Activated T-helper 2 cell treated with anti-CD3 and anti-CD28 coated beads, Interferon-gamma antibody, Interleukin-2, Interleukin-4, amounts not matched to agents 10 μg/mL and 5 μg/mL and 100 μg/mL, durations not matched to agents 14 hours and 24 hours and 36 hours (primary cell): ENCODE results near the gene LCE5A. TPM values are rescaled to one million over a fixed set of nuclear protein-coding genes. Genes with fewer than 3 reads are reported as not detected.
"Not testable (repeated sequence)": the region's sequence is repeated elsewhere in the genome, so short reads cannot be mapped to it uniquely, and the experiment has no call there.

ENCODE experiments used
- DNase-seq: peaks from one replicate; pipeline ENCODE4 v3.0.0; 2021; ENCODE audit warnings: low spot score
- H3K27ac Mint-ChIP-seq: one replicate; pipeline ENCODE4 v1.8.0; 2021; ENCODE audit warnings: mixed read lengths
- H3K27me3 Mint-ChIP-seq: one replicate; pipeline ENCODE4 v1.8.0; 2021; ENCODE audit warnings: low read depth, mixed read lengths
- H3K36me3 Mint-ChIP-seq: one replicate; pipeline ENCODE4 v1.8.0; 2021; ENCODE audit warnings: low read depth, mixed read lengths
- H3K4me1 Mint-ChIP-seq: one replicate; pipeline ENCODE4 v1.8.0; 2021; ENCODE audit warnings: low read depth, mixed read lengths
- H3K4me3 Mint-ChIP-seq: one replicate; pipeline ENCODE4 v1.8.0; 2021; ENCODE audit warnings: low read depth, mild to moderate bottlenecking, moderate library complexity, mixed read lengths
- H3K9me3 Mint-ChIP-seq: one replicate; pipeline ENCODE4 v1.8.0; 2021; ENCODE audit warnings: mixed read lengths
- intact Hi-C: fragments of 100-400 bp; cut with micrococcal nuclease; formaldehyde crosslinking; loops from one replicate; pipeline ENCODE4 v1.15.1; 2023
- total RNA-seq: library from RNA; stranded (reverse); gene quantifications from 2 replicates; pipeline ENCODE4 v1.2.3, GENCODE V29; 2022

LCE5A gene
- not detected in 2 replicates for total RNA-seq

GRCh38 chr1:152510503-152510902 is at the start of gene LCE5A:
Gene LCE5A (plus strand): TSS chr1:152510803. CDS start chr1:152511535, 732 bp downstream.
- Mint-ChIP-seq H3K27ac (no peak within 1 kb of the TSS), H3K9me3 (no peaks in the 10 kb centered on the region), H3K4me1 (no peaks in the 10 kb centered on the region), H3K27me3 (peaks cover 34% of the 10 kb centered on the region), H3K36me3 (no peaks in the 10 kb centered on the region), H3K4me3 (no peak within 1 kb of the TSS)
- intact Hi-C loops = no loop called here
- no peak for DNase-seq

DNA sequence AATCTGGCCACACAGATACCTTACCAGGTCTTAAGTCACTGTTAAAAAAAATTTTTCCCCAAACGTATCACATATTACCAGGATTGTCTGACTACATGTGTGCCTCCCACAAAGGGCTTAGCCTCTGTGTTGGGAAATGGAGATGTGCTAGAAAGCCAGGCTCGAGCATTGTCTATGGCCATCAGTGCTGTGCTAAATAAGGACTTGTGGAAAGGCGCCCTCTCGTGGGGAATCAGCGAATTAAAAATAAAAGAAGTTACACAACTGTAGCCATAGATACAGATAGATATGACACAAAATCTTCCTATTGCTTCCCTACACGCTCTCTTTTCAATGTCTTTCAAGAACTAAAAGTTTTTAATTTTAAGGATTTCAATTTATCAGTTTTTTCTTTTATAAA is 49.1 kb upstream of the LCE5A start:
- no peaks in the 10 kb centered on the region for H3K36me3 Mint-ChIP-seq
- intact Hi-C loops = loop anchor here (10.0 kb wide), 1 partner anchor 557 kb away; the partner anchor contains the start of gene THEM4
- no peak overlapping the region for H3K4me3 Mint-ChIP-seq
- H3K4me1 Mint-ChIP-seq = peaks cover 27% of the 10 kb centered on the region
- peaks cover 15% of the 10 kb centered on the region for H3K27me3 Mint-ChIP-seq
- H3K27ac Mint-ChIP-seq = no peak overlapping the region
- H3K9me3 Mint-ChIP-seq = peaks cover 6% of the 10 kb centered on the region
- DNase-seq = peak; percentile 30

GRCh38 chr1:152462636-152463035 is 48.0 kb upstream of the LCE5A start:
- intact Hi-C loops = loop anchor here (10.0 kb wide), 1 partner anchor 558 kb away; the partner anchor contains the start of gene THEM4
- Mint-ChIP-seq H3K9me3 (peaks cover 6% of the 10 kb centered on the region), H3K4me3 (no peak overlapping the region), H3K27ac (no peak overlapping the region), H3K36me3 (no peaks in the 10 kb centered on the region), H3K4me1 (peaks cover 27% of the 10 kb centered on the region), H3K27me3 (peaks cover 16% of the 10 kb centered on the region)
- no peak for DNase-seq

- no peak for DNase-seq
- peaks cover 6% of the 10 kb centered on the region for H3K9me3 Mint-ChIP-seq
- H3K4me3 Mint-ChIP-seq = no peak overlapping the region
- H3K27me3 Mint-ChIP-seq = peaks cover 24% of the 10 kb centered on the region
- intact Hi-C loops = loop anchor here (10.0 kb wide), 1 partner anchor 561 kb away; the partner anchor contains the start of gene THEM4
- no peak overlapping the region for H3K27ac Mint-ChIP-seq
- H3K36me3 Mint-ChIP-seq = no peaks in the 10 kb centered on the region
- H3K4me1 Mint-ChIP-seq = peaks cover 3% of the 10 kb centered on the region
Observed at GRCh38 chr1:152466217-152466616, 44.4 kb upstream of the LCE5A start.

DNA sequence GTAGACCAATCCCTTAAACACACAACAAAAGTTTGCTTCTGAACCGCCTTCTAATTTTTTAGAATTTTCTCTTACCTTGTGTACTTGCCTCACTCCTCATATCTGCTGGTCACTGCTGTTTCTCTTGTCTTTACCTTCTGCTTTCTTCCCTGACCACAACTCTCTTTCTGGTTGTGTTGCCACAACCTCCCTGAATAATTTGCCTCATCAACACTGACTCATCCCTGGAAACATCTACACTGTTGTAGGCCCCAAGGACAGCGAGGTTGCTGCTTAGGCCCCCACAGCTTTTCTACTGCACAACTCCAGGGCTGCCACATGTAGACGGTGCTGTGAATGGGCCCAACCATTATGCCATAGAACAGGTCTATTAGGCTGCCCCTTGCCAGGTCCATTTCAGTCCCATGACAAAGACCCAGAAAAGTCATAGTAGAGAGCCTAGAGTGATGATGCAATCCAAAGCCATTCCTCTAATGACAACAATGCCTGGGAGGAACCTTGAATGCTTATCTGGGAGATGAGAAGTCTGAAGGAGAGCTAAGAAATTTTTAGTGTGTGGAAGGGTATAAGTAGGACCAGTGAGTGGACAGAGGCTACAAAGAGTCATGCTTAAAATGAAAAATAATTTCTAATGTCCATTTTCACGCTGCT is 36.6 kb upstream of the LCE5A start:
- H3K27me3 Mint-ChIP-seq = peaks cover 4% of the 10 kb centered on the region

GRCh38 chr1:152479792-152480595 is 30.6 kb upstream of the LCE5A start:
- Mint-ChIP-seq H3K27ac (peak overlapping the region; percentile 61), H3K4me3 (no peak overlapping the region), H3K36me3 (no peaks in the 10 kb centered on the region), H3K27me3 (peaks cover 3% of the 10 kb centered on the region), H3K9me3 (peaks cover 36% of the 10 kb centered on the region), H3K4me1 (peaks cover 1% of the 10 kb centered on the region)
- peak; percentile 28 for DNase-seq
- intact Hi-C loops = no loop called here

More for the DNA sequence above, 36.6 kb upstream of the LCE5A start:
- no peak for DNase-seq
- H3K4me1 Mint-ChIP-seq = no peaks in the 10 kb centered on the region
- H3K36me3 Mint-ChIP-seq = no peaks in the 10 kb centered on the region
- no peak overlapping the region for H3K27ac Mint-ChIP-seq
- peaks cover 47% of the 10 kb centered on the region for H3K9me3 Mint-ChIP-seq
- intact Hi-C loops = no loop called here
- H3K4me3 Mint-ChIP-seq = no peak overlapping the region

DNA sequence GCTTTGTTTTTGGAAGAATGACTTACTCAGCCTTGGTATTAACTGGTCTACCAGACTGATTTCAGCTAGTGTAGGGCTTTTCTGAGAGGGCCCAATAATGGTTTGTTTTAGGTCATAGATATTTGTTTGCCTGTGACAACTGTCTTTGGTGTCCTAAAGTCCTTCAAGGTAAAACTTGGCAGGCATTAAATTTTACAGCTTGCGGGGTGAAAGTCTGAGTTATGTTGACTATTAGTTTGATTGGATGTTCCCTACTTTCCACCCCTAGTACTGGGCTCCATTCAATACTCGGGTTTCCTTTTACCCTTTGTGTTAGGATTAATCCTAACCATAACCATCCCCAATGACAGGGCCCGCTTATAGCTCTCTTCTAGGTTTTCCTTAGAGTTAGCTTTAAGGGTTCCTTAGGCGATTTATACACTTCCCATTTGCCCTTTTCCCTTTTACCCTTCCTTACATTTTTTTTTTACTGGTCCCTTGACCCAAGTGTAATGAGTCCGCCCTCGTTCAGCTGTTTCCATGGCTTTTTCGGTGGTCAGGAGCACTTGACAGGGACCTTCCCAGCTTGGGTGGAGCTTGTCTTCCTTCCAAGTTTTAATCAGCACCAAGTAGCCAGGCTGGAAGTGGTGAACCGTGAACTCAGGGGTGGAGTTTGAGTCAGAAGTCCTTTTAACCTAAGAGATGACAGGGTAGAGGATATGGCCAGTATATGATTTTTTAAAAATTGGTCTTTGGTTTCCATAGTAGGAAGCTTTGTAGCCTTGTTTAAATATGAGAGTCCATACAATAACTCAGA is 28.5 kb upstream of the LCE5A start:
- Mint-ChIP-seq H3K4me3 (no peak overlapping the region), H3K4me1 (peaks cover 1% of the 10 kb centered on the region), H3K36me3 (no peaks in the 10 kb centered on the region), H3K27ac (no peak overlapping the region), H3K9me3 (peaks cover 17% of the 10 kb centered on the region), H3K27me3 (peaks cover 3% of the 10 kb centered on the region)
- no peak for DNase-seq
- intact Hi-C loops = no loop called here

DNA sequence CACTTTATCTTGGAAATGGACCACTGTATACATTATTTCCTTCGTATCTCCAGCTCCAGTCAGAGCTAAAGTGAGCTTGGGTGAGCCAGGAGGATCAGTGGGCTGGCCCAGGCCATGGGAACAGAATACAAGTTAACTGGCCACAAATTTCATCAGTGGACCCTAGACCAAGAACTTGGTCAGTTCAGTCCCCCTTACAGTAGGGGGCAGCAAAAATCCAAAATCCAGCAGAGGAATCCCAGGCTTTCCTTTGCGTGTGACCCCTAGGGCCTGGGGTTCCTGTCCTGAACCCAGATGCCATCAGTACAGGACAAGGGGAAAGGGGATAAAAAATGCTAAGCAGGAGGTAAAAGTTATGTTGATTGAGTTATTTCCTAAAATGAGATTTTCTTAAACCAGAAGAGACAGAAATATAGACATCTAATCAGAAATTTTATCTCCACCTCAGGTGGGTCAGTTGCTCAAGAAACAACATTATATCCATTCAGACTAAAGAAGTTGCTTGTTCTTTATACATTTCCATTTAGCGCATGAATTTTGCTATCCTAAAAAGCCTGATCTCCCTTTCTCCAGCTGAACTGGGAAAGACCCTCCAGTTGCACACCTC is 24.1 kb upstream of the LCE5A start:
- H3K27ac Mint-ChIP-seq = no peak overlapping the region
- H3K4me1 Mint-ChIP-seq = peaks cover 1% of the 10 kb centered on the region
- H3K4me3 Mint-ChIP-seq = no peak overlapping the region
- no peak for DNase-seq
- H3K9me3 Mint-ChIP-seq = no peaks in the 10 kb centered on the region
- H3K36me3 Mint-ChIP-seq = no peaks in the 10 kb centered on the region
- H3K27me3 Mint-ChIP-seq = peaks cover 12% of the 10 kb centered on the region
- intact Hi-C loops = no loop called here

GRCh38 chr1:152487871-152488270 is 22.7 kb upstream of the LCE5A start:
- H3K4me3 Mint-ChIP-seq = no peak overlapping the region
- intact Hi-C loops = no loop called here
- H3K27ac Mint-ChIP-seq = no peak overlapping the region
- no peaks in the 10 kb centered on the region for H3K36me3 Mint-ChIP-seq
- H3K9me3 Mint-ChIP-seq = no peaks in the 10 kb centered on the region
- peaks cover 12% of the 10 kb centered on the region for H3K27me3 Mint-ChIP-seq
- DNase-seq = no peak
- H3K4me1 Mint-ChIP-seq = peaks cover 1% of the 10 kb centered on the region

DNA sequence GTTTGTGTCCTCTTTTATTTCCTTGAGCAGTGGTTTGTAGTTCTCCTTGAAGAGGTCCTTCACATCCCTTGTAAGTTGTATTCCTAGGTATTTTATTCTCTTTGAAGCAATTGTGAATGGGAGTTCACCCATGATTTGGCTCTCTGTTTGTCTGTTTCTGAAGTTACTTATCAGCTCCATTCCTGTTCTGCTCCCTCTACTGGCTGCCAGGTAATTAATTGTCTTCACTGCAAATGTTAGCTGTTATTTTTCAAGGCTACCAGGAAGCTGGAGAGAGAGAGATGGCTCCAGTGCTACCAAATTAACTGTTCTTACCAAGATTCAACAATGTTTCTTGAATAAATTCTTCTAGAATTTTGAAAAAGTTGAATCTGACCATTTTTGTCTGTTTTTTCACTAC is 19.1 kb upstream of the LCE5A start:
- H3K9me3 Mint-ChIP-seq, DNase-seq, H3K4me3 Mint-ChIP-seq, H3K27ac Mint-ChIP-seq, H3K36me3 Mint-ChIP-seq, intact Hi-C loops, H3K4me1 Mint-ChIP-seq: not testable (repeated sequence)
- peaks cover 15% of the 10 kb centered on the region for H3K27me3 Mint-ChIP-seq

- no peak for DNase-seq
- H3K27me3 Mint-ChIP-seq = peaks cover 6% of the 10 kb centered on the region
- no peak overlapping the region for H3K27ac Mint-ChIP-seq
- no peak overlapping the region for H3K4me3 Mint-ChIP-seq
- no peaks in the 10 kb centered on the region for H3K4me1 Mint-ChIP-seq
- no peaks in the 10 kb centered on the region for H3K9me3 Mint-ChIP-seq
- intact Hi-C loops = no loop called here
- no peaks in the 10 kb centered on the region for H3K36me3 Mint-ChIP-seq
Observed at GRCh38 chr1:152495066-152495675, 15.4 kb upstream of the LCE5A start.

GRCh38 chr1:152497273-152497672 is 13.3 kb upstream of the LCE5A start:
- Mint-ChIP-seq H3K36me3 (no peaks in the 10 kb centered on the region), H3K27me3 (peaks cover 6% of the 10 kb centered on the region), H3K4me3 (no peak overlapping the region), H3K4me1 (no peaks in the 10 kb centered on the region), H3K27ac (no peak overlapping the region), H3K9me3 (no peaks in the 10 kb centered on the region)
- DNase-seq = no peak
- intact Hi-C loops = no loop called here
